GM21360 (cell line): ENCODE measurements around the gene SESN1.
"Not testable (repeated sequence)": the region's sequence is repeated elsewhere in the genome, so short reads cannot be mapped to it uniquely, and the experiment has no call there.

ENCODE experiments used
- ATAC-seq: cut with Tn5 transposase; IDR thresholded peaks from one replicate; pipeline ENCODE4 v1.9.1; 2021; ENCODE audit warnings: mild to moderate bottlenecking, moderate library complexity; ENCODE audit not compliant: unreplicated experiment

SESN1 gene

DNA sequence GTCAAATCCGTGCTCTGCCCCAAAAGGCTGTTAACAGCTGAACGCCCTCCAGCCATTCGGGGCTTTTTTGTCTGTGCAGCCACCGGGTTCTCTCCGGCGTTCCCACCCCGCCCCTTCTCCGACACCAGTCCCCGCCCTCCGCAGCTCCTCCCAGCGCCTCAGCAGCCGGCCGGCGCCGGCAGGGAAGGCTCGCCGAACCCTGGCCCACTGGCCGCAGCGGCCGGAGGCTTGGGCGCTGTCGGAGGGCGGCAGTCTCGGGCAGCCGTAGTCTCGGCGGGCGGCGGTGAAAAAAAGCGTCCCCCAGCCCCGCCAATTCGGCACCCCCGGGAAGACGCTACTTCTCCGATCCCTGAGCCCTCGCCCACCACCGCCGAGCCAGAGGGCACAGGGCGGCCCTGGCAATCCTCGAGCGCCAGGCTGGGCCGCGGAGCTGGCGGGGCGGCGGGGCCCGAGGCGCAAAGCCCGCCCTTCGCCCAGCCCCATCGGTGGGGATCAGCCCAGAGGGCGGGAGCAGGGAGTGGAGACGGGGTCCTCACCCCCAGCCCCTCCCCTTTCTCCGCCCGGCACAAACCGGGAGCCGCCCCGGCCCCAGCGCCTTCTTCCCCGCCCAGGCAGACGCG is at the start of gene SESN1:
SESN1 (minus strand) TSS at position 431 of the 620 bp plus-strand sequence. CDS start 773 bp downstream, outside the sequence.
- peak; percentile 52 for ATAC-seq

DNA sequence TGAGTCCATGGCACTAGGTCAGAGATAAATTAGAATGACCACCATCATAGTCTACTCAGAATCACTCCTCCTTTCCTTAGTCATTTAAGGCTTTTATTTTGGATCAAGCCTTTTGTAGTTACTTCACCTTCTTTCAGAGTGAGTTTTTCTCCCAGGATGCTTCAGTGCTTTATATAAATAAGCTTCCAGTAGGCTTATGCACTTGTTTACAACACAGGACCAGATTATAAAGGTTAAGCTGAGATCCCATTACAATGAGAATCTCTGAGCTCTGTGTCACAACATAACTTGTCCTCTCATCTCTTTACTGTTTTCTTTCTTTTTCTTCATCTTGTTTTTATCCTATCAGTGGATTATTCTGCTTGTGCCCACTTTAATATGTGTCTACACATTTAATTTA is 48.5 kb upstream of the SESN1 start:
- ATAC-seq = no peak

DNA sequence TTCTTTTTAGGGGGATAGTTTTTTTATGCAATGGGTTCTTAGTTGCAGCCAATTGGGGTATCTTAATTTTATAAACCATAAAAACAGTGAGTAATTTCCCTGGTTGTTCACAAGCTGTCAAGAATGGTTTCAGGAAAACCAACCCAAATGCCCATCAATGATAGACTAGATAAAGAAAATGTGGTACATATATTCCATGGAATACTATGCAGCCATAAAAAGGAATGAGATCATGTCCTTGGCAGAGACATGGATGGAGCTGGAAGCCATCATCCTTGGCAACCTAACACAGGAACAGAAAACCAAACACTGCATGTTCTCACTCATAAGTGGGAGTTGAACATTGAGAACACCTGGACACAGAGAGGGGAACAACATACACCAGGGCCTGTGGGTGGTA is 47.4 kb upstream of the SESN1 start:
- not testable (repeated sequence) for ATAC-seq

DNA sequence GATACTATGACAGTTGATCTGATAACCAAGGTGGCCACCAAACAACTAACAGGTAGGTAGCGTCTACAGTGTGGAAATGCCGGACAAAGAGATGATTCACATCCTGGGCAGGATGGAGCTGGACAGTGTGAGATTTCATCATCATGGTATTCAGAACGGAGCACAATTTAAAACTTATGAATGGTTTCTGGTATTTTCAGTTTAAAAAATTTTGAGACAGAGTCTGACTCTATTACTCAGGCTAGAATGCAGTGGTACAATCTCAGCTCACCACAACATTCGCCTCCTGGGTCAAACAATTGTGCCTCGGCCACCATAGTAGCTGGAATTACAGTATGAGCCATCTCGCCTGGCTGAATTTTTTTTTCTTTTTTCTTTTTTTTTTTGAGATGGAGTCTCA is 44.5 kb upstream of the SESN1 start:
- ATAC-seq = no peak

DNA sequence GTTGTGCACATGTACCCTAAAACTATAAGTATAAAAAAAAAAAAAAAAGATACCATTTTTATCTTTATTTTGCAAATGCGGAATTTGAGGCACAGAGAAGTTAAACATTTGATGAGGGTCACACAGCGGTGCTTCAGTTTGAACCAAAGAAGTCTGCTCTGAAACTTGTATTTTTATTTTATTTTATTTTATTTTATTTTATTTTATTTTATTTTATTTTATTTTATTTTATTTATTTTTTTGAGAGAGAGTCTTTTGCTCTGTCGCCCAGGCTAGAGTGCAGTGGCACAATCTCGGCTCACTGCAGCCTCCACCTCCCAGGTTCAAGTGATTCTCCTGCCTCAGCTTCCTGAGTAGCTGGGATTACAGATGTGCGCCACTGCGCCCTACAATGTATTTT is 41.9 kb upstream of the SESN1 start:
- not testable (repeated sequence) for ATAC-seq

DNA sequence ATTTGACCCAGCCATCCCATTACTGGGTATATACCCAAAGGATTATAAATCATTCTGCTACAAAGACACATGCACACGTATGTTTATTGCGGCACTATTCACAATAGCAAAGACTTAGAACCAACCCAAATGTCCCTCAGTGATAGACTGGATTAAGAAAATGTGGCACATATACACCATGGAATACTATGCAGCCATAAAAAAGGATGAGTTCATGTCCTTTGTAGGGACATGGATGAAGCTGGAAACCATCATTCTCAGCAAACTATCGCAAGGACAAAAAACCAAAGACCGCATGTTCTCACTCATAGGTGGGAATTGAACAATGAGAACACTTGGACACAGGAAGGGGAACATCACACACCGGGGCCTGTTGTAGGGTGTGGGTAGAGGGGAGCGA is 41.4 kb upstream of the SESN1 start:
- ATAC-seq = not testable (repeated sequence)

DNA sequence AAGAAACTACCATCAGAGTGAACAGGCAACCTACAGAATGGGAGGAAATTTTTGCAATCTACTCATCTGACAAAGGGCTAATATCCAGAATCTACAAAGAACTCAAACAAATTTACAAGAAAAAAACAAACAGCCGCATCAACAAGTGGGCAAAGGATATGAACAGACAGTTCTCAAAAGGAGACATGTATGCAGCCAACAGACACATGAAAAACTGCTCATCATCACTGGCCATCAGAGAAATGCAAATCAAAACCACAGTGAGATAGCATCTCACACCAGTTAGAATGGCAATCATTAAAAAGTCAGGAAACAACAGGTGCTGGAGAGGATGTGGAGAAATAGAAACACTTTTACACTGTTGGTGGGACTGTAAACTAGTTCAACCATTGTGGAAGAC is 41.0 kb upstream of the SESN1 start:
- not testable (repeated sequence) for ATAC-seq

DNA sequence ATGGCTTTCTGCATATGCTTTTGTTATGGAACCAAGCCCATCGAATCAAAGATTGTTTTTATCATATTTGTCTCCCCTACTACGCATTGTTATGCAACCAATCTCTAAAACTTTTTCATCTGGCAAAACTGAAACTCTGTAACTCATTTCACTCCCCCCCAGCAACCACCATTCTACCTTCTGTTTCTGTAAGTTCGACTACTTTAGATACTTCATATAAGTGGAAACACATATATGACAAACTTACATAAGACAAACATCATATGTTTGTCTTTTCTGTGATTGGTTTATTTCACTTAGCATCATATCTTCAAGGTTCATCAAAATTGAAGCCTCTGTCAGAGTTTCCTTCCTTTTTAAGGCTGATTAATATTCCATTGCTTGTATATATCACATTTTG is 35.4 kb upstream of the SESN1 start:
- ATAC-seq = no peak

DNA sequence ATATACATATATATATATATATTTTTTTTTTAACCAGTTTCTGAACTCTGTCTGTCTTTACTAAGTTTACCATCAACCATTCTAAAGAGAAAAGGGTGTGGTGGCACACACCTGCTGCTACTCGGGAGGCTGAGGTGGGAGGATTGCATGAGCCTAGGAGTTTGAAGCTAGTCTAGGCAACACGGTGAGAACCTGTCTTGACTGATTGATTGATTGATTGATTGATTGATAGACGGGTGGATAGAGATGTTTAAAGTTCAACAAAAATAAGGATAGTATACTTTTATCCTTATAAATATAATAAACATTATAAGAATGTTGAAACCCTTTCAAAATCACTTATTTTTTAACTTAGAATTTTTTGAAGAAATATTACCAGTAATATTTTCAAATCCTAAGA is 30.9 kb upstream of the SESN1 start:
- ATAC-seq = no peak

DNA sequence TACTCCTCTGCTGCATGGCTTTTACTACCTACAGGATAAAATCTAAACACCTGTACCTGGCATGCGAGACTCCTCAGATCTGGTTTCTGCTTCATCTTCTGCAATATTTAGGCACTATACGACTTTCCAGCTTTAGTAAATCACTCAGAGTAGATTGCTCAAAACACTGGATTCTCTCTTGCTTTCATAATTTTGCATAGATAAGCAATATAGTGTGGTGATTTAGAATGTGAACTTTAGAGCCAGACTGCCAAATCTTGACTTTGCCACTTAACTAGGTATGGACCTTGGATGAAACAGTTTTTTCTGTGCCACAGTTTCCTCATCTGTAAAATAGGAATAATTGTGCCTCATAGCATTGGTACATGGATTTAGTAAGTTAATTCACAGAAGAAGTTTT is 29.6 kb upstream of the SESN1 start:
- no peak for ATAC-seq

DNA sequence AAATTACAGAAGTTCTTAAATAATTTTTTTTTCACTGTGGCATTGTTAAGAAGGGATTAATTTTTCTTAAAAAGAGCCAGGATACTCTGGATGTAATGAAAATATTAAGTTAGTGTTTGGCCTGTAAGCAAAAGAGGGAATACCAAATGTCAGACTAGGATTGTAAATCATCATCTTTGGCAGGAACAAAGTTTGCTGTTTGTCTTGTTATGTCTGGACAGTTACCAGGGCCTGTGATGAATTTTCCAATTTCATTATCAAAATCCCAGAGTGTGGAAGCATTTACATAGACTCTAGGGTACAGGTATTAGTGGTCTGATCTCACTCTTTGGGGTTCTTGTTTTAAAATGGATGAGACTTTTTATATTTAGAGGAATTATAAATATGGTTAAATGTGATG is 26.8 kb upstream of the SESN1 start:
- no peak for ATAC-seq

DNA sequence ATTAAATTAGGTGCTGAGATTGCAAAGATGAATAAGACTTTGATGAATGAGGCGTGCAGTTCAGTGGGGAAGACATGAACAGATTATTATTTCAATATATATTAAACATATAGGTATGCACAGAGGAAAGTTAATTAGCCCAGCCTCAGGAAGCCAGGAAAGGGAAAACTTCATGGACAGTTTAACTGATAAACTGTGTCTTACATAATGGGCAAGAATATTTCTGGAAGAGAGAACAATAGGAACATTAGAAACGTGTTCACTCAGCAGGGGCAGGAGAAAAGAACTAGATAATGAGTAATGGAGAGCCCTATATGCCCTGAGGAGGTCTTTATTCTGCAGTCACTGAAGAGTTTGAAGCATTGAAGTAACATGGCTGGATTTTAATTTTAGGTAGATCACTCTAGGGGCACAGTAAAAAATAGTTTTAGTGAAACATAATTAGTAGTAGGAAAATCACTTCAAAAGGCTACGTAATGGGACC is 24.3 kb upstream of the SESN1 start:
- ATAC-seq = no peak

DNA sequence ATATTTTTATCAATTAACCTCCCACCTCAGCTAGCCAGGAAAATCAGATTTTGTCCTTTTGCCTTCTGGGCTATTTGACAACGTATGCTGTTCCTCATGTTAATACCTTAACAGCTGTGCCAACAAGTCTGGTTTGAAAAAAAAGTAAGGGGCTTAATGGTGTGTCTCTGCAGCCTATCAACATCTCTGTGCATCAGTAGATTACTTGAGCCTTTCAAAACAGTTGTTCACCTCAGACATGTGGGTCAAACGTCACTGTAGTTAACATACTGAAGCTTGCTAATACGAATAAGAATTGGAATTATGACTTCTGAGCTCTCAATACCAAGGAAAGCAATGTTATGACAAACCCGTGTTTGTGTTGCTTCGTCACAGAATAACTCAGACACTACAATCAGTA is 23.7 kb upstream of the SESN1 start:
- ATAC-seq = no peak

DNA sequence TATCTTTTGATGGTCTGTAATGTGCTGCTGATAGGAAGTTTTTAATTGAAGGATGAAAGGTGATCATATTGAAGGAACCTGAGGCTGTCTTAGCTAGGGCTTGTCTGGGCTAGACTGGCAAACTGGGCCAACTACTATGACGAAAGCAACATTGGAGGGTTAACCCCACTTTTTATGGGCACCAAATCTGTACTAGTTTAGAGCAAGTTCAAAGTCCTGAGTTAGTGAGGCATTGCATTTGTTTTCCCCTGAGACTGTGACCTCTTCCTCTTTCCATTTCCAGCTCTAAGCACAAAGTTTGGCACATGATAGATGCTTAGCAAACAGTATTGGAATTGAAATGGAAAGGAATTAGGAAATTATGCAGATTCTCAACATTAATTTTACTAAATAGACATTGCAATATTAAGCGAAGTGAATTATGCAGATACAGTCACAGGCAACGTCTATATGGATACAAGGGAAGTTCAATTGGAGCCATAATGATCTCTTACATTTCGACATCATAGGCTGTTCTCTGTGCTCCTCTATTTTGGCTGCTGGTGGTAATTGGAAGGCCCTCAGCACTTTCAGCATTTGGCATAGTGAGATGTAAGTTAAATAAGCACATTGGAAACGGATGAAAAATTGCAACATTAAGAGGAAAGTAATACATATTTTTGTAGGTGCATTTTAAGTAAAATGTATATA is 22.8 kb upstream of the SESN1 start:
- ATAC-seq = peak; percentile 64

DNA sequence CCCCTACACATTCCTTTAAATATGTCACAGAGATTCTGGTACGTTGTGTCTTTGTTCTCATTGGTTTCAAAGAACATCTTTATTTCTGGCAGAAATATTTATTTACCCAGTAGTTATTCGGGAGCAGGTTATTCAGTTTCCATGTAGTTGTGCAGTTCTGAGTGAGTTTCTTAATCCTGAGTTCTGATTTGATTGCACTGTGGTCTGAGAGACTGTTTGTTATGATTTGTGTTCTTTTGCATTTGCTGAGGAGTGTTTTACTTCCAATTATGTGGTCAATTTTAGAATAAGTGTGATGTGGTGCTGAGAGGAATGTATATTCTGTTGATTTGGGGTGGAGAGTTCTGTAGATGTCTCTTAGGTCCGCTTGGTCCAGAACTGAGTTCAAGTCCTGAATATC is 18.0 kb upstream of the SESN1 start:
- not testable (repeated sequence) for ATAC-seq

DNA sequence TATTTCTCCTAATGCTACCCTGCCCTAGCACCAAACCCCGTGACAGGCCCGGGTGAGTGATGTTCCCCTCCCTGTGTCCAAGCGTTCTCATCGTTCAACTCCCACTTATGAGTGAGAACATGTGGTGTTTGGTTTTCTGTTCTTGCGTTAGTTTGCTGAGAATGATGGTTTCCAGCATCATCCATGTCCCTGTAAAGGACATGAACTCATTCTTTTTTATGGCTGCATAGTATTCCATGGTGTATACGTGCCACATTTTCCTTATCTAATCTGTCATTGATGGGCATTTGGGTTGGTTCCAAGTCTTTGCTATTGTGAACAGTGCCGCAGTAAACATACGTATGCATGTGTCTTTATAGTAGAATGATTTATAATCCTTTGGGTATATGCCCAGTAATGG is 15.0 kb upstream of the SESN1 start:
- ATAC-seq = not testable (repeated sequence)

DNA sequence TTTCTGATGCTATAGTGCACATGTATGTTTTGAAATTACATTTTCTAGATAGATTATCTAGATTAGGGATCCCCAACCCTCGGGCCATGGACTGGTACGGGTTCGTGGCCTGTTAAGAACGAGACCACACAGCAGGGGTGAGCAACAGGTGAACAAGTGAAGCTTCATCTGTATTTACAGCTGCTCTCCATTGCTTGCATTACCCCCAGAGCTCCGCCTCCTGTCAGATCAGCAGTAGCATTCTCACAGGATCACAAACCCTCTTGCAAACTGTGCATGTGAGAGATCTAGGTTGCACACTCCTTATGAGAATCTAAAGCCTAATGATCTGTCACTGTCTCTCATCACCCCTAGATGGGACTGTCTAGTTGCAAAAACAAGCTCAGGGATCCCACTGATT is 11.0 kb upstream of the SESN1 start:
- no peak for ATAC-seq

DNA sequence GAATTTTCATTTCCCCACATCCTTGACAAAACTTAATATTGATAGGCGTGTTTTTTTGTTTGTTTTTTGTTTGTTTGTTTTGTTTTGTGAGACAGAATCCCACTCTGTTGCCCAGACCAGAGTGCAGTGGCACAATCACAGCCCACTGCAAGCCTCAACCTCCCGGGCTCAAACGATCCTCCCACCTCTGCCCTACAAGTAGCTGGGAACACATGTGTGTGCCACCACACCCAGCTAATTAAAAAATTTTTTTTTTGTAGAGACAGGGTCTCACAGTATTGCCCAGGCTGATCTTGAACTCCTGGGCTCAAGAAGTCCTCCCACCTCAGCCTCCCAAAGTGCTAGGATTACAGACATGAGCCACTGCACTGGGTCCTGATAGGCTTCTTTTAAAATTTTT is 9.9 kb upstream of the SESN1 start:
- no peak for ATAC-seq

DNA sequence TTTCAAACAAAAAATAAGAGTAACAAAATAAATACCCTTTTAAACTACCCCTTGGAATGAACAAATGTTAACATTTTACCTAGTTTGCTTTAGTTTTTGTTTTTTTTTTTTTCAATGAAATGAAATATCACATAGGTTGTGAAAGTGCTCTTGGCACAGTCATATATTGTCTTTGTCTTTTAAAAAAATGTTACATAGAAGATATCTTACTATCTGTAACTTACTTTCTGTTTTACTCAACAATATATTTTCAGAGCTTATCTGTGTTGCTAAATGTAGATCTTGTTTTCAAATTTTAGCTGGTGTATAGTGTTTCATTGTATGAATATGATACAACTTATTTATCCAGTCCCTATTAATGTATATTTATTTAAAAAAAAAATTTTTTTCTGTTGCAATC is 9.3 kb upstream of the SESN1 start:
- peak; percentile 52 for ATAC-seq

DNA sequence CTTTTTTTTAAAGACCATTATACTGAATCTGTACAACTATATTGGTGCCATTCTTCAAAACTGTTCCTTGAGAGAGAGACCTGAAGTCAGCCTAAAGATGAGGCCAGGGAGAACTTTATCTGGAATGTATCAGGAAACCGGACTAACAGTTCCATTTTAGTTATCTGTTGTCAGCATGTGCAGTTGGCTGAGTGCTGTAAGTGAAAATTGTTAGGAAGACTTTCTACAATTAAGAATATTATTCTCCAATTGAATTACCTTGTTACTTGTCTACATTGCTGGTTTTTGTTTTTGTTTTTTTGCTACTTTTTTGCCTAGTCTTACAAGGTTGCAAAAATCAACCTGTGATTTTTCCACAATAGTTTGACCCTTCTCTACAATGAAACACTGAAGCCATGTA is 8.1 kb upstream of the SESN1 start:
- no peak for ATAC-seq

DNA sequence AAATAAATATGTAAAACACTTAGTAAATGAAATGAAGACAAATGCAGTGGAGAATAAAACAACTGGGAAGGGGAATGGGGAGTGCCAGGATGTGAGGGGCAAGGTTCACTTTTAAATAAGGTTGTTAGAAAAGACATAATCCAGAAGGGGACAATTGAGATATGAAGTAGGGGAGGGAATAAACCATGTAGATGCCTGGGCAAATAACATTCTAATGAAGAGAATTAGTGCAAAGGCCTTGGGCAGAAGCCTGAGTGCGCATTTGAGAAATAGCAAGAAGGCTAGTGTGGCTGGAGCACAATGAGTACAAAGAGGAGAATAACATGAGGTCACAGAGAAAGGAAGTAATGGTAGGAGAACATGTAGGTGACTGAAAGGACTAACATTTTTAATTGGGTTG is 3.0 kb upstream of the SESN1 start:
- ATAC-seq = no peak

DNA sequence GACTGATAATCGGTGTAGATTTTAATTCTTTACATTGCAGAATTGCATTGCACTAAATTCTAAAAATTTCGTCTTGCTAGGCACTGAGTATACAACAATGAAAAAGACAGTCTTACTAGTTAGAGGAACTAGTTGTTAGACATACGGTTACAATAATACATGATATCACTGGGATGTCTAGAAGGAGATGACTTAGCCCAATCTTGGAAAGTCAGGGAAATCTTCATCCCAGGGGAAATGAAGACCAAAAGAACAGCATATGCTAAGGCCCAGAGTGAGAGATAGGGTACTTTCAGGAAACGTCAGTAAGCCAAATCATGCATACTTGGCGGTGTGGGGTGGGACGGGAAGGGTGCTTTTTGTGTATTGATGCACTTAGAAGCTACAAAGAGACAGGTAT is 1.6 kb upstream of the SESN1 start:
- ATAC-seq = no peak

DNA sequence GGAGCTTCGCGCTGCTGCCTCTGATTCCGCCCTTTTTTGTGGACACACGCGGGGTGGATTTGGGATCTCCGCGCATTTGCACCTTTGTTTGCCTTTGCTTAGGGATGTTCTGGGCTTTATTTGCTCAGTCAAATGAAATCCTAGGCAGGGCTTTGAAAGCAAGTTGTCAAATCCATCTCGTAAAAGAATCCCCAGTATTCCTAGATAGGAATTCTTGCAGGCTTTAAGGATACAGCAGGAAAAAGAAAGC is 1.1 kb upstream of the SESN1 start:
- ATAC-seq = no peak
